HG03064 (cell line): ENCODE results near the gene DLG2.

Experiments
- ATAC-seq: cut with Tn5 transposase; IDR thresholded peaks from one replicate; pipeline ENCODE4 v1.9.1; 2021; ENCODE audit warnings: low read depth; ENCODE audit not compliant: unreplicated experiment

The DLG2 gene

DNA sequence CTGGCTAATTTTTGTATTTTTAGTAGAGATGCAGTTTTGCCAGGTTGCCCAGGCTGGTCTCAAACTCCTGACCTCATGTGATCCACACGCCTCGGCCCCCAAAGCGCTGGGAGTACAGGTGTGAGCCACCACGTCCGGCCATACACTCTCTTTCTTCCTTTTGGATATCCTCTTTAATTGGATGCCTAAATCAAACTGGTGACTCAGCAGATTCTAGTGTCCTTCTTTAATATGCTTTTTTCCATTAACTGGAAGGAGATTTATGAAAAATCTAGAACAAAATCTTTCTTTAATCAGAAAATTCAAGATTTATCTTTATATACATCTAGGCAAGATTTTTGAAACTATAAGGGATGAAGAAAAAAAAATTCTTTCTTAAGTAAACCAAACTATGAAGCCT is 1371.7 kb downstream of the DLG2 start:
- ATAC-seq, result no peak

DNA sequence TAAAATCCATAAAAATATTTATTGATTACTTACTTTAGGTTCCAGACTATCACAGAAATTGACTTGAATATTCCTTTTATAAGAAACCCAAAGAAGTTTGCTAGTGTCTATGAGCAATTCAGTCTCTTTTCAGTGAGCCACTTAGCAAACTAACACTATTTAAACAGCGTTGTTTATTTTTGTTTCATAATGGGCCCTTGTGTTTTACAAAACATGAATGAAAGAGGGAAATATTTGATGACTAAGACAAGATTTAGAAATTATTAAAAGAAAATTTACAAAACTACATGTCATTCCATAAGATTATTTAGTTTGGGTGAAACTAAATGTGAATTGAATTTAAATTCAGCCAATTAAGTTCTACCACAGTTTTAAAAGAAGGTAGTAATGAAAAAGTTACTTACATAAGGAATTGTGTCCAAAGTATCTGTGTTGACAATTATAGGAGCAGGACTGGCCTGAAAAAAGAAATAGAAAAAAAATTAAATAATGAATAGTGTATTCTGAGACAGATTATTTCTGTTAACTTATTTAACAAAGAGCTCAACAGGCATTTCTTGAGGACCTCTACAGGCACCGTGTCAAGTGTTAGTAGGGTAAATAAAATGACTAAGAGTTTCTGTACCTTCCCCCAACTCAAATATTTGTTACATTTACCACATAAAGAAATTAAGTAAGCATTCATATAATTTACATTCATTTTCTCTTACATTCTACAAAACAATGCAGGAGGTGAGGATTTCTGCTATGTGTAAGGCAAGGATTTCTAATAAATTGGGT is 1376.1 kb downstream of the DLG2 start:
- no peak for ATAC-seq

DNA sequence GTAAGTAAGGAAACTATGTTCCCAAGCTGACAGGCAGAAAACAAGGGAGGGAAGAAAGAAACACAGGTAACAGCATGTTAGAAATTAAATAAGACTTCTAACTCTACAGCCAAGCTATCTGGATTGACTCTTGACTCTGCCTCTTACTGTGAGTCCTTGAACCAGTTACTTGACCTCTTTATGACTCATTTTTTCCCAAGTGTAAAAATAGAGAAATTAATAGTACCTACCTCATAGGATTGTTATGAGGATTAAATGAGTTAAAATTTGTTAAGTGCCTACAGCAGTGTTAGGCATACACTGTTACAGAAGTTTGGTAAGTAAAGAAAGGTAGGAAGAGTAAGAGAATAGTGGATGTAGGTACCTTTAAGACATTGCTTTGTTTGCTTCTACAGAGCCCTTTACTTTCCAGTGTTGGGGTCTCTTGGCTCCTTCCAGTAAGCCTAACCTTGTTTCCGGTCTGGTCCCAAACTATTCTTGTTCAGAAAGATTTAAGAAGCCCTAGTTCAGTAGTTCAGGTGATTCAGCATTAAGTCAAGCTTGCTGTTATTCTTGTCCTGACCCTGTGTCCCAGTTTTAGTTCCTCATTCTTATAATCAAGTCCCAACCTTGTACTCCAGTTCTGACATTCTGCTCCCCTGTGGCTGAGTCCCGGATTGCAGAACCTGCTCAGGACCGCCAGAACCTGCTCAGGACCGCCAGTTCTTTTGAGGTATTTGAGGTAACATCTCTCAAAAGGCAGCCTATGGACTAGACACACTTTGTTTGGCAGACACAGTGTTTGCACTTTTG is 1377.6 kb downstream of the DLG2 start:
- ATAC-seq, result no peak

DNA sequence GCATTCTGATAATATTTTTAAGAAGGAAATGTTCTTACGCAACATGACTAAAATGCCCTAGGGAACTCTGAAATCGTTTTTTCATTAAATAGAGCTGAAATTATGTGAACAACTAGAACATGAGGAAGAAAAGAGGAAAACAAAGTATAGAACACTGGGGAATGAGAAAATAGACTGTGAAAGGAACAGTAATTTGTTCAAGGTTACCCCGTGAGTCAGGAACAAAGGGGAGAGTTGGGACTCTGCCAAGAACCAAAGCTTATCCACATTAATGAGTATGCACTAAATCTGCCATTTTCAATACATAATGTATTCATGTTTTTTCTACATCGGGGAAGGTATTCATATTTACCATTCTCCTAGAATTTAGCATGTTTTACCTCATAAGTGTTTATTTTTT is 1379.2 kb downstream of the DLG2 start:
- ATAC-seq, result no peak

DNA sequence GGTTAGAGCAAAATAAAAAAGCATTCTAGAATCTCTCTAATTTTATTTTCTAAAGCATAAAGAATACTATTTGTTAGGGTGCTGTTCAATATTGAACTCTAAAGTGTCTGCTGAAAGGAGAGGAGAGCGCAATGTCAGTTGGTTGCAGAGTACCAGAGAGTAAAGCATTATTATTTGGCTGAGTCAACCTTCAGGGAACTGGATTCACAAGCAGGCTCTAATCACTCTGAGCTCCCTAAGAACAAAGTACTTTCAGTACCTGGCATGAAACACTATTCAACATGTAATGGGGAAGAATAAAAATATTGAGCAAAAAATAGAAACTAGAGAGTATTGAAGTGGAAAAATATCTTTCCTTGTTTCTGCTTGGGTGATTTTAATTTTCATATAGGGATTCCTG is 1380.0 kb downstream of the DLG2 start:
- ATAC-seq, result no peak

DNA sequence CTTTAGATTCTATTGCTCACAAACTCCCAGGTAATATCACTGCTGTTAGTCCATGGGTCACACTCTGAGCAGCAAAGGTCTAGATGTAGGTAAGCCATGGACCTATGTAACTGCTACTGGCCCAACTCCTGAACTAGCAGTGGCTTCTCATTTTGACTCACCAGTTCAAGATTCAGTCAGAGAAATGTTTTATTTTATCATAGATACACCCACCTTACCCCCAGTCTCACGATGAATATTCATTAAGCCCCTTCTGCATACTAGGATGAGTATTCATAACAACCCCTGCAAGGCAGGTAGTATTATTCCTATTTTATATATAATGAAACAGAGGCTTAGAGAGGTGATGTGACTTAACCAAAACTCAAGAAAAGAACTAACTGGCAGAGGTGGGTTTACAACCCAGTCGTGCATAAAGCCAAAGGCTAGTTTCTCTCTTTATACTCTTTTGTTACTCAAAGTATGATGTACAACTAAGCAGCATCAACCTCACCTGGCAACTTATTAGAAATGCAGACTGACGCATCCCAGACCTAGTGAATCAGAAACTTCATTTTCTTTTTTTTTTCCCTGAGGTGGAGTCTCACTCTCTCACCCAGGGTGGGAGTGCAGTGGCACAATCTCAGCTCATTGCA is 1383.4 kb downstream of the DLG2 start:
- ATAC-seq, result peak; percentile 57

DNA sequence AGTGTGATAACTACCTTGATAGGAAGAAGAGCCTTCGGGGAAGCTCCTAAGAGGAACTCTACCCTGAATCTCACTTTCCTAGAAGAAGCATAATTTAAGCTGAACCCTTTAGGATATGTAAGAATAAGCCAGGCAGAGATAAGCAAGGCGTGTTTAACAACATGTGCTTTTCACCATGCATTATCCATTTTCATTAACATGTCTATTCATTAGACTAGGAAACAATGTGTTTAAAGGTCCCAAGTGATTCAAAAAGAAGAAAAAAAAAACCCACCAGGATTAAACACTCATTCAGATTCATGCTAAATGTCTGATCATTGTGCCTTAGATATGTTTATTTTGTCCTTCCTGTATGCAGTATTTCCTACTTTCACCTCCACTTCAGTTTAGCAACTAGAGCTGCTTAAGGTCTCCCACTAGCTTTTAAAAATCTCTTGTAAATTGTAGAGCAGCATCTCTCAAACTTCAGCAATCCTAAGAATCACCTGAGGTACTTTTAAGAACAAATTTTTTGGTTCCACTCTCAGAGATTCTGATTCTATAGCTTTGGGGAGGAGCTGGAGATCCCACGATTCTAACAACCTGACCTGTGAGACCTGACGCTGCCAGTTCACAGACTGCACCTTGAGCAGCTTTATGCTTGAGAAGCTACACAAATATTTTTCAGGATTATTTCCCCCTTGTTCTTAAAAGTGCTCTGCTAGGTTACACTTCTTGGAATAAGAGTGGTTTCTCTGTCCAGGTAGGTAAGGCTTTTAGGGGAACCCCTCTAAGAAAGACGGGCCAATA is 1385.6 kb downstream of the DLG2 start:
- no peak for ATAC-seq

DNA sequence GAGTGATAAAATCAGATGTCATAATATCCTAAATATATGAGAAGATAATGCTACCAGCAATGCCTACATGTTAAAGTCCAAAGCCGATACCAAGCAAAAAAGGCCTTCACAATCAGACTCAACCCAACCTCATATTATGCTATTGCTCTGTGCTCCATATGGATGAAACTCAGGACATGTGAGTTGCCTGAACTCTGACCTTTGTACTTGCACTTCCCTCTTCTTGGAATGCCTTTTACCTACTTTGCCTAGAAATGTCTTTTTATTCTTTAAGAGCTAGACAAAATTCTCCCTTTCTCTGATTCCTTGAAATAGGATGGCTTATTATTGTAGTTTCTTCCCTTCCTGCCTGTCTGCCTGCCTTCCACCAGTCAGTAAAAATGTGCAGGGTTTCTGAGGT is 1386.3 kb downstream of the DLG2 start:
- no peak for ATAC-seq

DNA sequence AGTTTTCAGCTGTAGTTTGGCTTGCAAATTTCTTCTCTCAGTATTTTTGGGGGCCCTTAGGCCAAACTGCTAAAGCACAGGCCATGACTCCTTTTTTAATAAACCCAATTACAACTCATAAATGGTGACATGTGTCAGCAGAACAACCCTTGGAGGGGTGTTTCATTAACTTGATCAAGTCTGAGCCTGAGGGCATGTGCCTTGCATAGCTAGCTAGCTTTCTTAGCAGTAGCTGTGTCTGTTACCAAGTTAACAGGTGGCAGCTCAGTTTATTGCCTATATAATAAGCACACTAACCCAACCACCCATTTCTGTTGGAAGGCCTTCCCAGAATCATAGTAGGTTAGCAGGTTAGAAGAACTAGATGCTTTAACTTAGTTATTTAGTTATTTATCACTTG is 1390.7 kb downstream of the DLG2 start:
- ATAC-seq, result no peak

DNA sequence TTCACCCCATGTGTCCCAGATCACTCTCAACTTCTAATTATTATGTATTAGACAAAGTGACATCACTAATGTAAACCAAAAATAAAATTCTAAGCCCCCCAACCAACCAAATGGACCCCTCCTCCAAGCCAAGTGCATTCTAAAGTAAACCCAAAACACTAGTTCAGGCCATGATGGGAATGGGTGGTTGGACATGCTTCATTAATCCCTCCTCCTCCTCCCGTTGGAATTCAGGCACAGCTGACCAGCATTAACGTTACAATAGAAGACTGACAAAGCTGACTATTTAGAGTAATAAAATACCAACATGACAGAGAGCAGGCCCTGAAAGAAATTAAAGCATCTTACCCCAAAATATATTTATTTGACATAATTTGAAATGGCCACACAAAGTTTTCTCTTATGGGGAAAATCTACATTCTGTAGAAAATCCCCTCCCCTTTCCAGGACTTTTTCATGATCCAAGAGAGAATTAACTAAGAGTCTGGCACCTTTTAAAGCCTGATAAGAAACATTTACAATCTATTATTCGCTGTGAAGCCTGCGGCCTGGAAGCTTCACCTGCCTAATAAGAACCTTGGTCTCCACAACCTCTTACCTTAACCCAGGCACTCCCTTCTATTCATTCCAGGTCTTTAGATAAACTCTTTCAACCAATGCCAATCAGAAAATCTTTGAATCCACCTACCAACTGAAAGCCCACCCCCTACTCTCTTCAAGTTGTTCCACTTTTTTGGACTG is 1392.5 kb downstream of the DLG2 start:
- no peak for ATAC-seq

DNA sequence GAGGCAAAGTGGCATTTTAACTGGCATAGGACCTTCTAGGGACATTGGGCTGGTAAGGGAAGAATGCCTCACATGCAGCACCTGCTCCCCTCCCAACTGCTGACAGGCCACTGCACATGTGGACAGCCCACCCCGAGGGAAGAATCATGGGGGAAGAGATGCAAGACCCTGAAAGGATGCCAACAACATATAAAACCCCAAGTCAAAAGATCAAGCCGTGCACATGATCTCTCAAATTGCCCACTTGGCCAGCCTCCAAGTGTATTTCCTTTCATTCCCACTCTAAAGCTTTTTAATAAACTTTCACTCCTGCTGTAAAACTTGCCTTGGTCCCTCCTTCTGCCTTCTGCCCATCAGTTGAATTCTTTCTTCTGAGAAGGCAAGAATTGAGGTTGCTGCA is 1393.1 kb downstream of the DLG2 start:
- no peak for ATAC-seq

DNA sequence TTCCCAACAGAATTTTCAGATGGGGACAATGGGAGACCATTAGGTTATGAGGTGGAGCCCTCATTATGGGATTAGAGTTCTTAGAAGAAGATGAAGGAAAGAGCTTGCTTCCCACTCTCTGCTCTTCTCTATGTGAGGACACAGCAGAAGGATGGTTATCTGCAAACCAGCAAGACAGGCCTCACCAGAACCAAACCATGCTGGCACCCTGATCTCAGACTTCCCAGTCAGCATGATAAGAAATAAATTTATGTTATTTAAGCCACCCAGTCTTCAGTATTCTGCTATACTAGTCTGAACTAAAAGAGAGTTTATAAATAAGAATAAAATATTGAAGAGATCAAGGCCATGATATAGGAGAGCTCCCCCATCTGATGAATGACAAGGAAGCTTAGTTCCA is 1394.6 kb downstream of the DLG2 start:
- ATAC-seq, result no peak

DNA sequence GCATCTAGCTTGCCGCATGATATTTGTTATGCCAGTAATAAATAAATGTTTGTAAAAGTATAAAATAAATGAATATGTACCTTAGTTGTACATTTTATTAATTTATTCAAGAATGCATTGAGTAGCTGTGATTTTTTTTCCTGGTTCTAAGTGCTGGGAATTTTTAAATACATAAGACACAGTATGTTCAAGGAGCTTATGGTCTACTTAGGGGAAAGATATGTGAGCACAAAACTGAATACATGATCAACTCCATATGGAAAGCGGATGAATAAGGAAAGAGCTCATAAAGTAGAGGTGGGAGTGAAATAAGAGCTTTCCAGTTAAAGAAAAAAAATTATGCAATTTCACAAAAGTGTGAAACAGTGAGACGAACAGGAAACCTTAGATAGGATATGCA is 1396.7 kb downstream of the DLG2 start:
- ATAC-seq, result no peak

DNA sequence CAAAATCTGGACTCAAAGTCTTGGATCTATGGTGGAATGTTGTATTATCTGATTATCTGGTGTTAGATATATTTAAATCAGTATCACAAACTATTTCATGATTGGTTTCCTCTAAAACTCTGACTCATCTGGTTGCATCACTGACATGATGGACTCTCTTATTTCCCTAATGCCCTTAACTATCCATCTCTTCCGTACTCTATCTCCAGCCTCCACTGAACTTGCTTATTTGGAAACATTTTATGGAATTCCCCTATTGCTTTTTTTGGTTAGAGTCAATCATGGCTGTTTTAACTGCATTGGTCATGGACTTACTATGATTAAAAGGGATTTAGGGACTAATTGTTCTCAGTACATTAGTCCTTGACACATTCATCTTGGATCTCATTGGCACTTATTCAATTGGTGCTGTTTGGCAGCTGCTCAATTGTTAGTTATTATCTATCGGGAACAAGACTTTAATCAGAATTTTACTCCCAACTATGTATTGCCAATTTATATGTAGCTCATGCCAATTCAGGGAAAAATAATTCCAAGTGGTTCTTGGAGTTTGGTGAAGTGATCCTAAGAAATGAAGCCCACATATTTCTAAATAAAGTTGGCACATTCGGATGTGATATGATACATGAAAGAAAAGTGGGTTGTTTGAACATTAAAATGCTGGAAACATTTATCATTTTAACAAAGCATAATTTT is 1399.0 kb downstream of the DLG2 start:
- ATAC-seq, result no peak

DNA sequence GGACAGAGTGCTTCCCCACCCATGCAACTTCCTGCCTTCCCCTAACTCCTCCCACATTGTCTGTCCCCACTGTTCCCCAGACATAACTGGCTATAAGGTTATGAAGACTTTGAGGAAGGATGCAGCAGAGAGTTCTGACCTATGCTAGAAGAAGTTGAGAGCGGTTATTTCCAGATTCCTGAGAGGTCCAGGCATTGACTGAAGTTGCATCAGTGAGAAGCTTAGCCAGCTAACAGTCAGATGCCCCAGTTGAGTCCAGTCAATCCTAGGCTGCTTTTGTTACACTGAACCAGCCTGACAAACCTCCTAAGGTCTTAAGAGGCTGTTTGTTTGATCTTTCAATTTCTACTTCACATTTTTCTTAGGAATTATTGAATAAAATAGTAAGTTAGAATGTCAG is 1403.1 kb downstream of the DLG2 start:
- no peak for ATAC-seq

DNA sequence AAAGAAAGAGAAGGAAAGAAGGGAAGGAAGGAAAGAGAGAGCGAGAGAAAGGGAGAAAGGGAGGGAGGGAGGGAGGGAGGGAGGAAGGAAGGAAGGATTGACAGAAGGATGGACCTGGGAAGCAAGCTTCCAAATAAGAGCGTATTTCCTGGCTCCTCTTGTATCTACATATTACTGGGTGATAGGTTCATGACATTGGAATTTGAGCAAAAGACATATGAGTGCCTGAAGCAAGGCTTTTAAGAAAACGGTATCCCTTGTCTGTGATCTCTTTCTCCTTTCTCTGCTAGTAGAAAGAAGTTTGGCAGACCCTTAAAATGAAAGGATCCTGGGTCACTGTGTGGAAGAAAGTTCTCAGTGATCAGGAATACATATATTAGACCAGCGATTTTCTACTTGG is 1408.8 kb downstream of the DLG2 start:
- ATAC-seq, result no peak

DNA sequence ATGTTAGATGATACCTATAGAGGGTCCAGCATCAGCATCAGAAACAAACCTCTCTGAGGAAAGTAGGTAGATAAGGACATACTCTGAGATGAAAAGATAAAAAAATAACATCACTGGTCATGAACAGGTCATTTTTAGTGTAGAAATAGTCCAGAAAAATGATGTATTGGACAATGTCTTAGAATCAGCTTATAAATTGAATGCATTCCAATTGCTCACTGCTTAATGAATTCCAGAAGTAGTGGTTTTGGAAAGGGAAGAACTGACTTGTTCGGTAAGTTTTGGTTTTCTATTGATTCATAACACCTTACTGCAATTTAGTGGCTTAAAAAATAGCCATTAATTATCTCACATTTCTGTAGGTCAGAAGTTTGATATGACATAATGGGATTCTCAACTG is 1411.5 kb downstream of the DLG2 start:
- ATAC-seq, result no peak

DNA sequence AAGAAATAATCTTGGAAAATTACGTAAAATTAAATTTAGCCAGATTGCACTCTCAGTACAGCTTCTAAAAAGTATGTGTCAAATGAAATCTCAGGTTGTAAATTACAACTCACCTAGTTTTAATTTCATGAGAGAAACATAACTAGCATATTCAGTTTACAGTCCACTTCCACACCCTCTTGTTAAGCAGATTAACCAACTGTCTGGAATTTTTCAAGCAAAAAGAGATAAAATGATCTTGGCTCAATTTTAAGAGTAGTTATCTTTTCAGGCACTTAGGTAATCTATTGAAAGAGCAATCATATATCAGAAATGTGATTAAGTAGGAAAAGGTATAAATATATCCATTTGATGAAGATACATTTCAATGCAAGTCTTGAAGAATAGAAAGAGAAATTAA is 1412.6 kb downstream of the DLG2 start:
- ATAC-seq, result no peak

DNA sequence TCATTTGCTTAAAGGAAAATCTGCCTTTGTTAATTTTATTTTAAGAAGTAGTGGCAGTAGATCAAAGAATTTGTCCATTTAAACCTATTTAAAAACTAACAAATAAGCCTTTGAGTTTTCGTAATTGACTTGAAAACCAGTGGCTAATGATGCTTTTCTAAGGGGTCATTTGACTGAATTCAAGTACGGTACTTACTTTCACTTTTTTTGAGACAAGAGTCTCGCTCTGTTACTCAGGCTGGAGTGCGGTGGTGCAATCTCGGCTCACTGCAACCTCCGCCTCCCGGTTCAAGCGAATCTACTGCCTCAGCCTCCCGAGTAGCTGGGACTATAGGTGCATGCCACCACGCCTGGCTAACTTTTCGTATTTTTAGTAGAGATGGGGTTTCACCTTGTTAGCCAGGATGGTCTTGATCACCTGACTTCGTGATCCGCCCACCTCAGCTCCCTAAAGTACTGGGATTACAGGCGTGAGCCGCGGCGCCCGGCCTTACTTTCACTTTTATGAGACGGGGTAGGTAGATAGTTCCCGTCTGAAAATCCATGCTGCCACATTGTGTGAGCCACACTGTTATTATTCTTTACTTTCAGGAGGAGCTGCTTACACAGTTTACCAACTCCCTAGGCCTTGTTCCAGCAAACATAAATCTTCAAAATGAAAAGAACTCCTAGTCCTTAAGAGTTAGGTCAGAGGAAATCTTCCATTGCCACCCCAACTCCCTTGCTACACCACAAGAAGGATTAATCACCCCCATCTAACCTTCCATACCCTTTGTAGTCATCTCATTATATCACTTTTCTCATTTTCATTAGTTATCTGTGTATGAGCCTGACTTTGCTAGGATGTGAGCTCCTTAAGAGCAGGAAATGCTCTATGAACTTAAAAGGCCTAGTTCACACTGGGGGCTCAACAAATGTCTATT is 1414.4 kb downstream of the DLG2 start:
- ATAC-seq, result no peak
